Measurements from ENCODE around the gene BCAR1.

DNA sequence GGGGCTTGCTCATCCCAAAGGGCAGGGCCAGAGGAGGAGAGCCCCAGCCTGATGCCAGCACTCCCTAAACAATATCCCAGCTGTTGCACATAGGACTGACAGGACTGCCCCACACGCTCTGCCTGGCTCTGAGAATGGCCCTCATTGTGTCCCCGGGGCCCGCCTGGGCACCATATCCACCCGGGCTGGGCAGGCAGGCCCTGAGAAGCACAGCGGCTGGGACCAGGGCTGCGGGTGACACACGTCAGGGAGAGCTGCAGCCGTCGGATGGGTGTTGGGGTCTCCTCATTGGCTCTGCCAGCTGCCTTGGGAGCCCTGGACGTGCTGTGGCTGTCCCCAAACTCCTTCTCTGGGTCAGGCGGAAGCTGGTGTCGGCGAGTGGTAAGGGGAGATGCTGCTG lies 4.2 kb downstream of the BCAR1 start:
- TF ChIP-seq CTCF (IDR thresholded peaks at IDR 0.05; ENCODE audit: low read depth, low read length) (no peak), POLR2A (IDR thresholded peaks at IDR 0.05; ENCODE audit: extremely low read depth, insufficient read length) (no peak), MAX (IDR thresholded peaks at IDR 0.05; ENCODE audit: low read depth, low read length) (no peak)
